ENCODE results near the gene SP110.

SP110 gene

GRCh38 chr2:230172852-230173251 lies 46.9 kb downstream of the SP110 start:
- H3K4me3 ChIP-seq = no peak overlapping the region
- H3K27ac ChIP-seq = no peak overlapping the region
- no peak for DNase-seq (ENCODE audit: low spot score)
- TF ChIP-seq, protein P1, sequence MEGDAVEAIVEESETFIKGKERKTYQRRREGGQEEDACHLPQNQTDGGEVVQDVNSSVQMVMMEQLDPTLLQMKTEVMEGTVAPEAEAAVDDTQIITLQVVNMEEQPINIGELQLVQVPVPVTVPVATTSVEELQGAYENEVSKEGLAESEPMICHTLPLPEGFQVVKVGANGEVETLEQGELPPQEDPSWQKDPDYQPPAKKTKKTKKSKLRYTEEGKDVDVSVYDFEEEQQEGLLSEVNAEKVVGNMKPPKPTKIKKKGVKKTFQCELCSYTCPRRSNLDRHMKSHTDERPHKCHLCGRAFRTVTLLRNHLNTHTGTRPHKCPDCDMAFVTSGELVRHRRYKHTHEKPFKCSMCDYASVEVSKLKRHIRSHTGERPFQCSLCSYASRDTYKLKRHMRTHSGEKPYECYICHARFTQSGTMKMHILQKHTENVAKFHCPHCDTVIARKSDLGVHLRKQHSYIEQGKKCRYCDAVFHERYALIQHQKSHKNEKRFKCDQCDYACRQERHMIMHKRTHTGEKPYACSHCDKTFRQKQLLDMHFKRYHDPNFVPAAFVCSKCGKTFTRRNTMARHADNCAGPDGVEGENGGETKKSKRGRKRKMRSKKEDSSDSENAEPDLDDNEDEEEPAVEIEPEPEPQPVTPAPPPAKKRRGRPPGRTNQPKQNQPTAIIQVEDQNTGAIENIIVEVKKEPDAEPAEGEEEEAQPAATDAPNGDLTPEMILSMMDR (IDR thresholded peaks at IDR 0.05) = no peak

GRCh38 chr2:230172156-230172555 lies 47.6 kb downstream of the SP110 start:
- H3K4me3 ChIP-seq = no peak overlapping the region
- no peak for DNase-seq (ENCODE audit: low spot score)
- H3K27ac ChIP-seq = no peak overlapping the region
- TF ChIP-seq, protein P1 (IDR thresholded peaks at IDR 0.05) = no peak

- Histone ChIP-seq H3K27ac (no peak overlapping the region), H3K4me3 (no peak overlapping the region)
- DNase-seq (ENCODE audit: low spot score) = no peak
- TF ChIP-seq, protein P1 (IDR thresholded peaks at IDR 0.05) = no peak
Measured at GRCh38 chr2:230170532-230170931, 49.3 kb downstream of the SP110 start.

DNA sequence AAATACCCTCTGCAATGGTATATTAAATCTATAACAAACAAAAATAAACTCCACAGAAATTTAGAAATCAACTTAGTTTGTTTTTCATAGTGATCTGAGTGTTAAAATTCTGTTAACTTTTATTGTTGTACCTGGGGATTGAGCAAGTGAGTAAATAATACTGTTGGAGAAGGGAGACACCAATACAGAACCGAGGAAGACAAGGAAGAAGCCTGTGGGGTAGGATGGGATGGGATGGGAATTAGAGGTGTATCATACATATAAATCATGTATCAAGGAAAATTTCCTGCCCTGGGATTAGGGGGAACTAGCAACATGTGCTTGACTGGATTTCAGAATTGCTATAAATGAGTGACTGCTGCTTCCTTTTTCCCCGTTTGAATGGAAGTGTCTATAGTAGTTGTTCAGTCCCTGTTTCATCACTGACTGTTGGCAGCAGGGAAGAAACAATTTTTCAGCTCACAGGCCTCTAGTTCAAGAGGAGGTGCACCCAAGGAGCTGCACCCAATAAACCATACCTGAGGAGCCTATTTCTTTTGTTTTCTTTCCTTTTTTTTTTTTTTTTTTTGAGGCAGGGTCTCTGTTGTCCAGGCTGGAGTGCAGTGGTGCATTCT lies 53.1 kb downstream of the SP110 start:
- TF ChIP-seq, protein P1 (IDR thresholded peaks at IDR 0.05) = no peak
- Histone ChIP-seq H3K4me3 (no peak overlapping the region), H3K27ac (no peak overlapping the region)
- DNase-seq (ENCODE audit: low spot score) = no peak

DNA sequence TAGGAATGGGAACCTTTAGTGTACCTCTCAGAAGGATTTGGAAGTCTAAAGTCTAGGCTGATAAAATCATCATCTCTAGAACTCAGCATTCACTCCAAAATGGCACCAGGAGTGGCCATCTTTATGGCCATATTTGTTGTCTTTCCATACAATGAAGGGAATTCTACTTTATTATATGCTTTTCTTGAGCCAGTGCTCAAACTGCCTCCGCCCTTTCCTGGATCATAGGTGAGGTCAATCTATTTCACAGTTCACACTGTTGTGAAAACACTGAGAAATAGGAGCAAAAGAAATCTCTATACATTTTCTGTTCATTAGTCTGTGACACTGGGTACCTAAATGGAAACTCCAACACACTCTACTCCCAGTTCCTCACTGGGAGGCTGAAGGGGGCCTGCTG lies 55.6 kb downstream of the SP110 start:
- Histone ChIP-seq H3K4me3 (no peak overlapping the region), H3K27ac (no peak overlapping the region)
- no peak for DNase-seq (ENCODE audit: low spot score)
- TF ChIP-seq, protein P1 (IDR thresholded peaks at IDR 0.05) = no peak

- Histone ChIP-seq H3K4me3 (no peak overlapping the region), H3K27ac (no peak overlapping the region)
- no peak for DNase-seq (ENCODE audit: low spot score)
- TF ChIP-seq, protein P1 (IDR thresholded peaks at IDR 0.05) = no peak
Measured at GRCh38 chr2:230162981-230163380, 56.8 kb downstream of the SP110 start.

DNA sequence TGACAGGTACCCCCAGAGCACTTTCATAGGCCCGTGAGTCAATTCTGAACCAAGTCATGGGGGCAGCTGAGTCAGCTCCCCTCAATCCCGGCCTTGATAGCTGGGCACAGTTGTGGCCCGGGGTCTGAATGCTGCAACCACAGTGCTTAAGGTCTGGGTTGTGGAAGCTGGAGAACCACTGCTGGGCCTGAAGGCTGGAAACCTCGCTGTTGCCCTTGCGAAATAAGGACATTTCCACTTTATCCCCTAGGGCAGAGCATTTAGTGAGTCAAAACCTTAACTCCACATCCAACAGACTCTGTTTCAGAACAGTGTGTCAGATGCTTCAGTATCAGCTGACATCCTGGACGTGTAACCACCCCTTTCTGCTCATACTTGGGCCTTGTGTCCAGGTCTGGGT lies 58.6 kb downstream of the SP110 start:
- TF ChIP-seq, protein P1 (IDR thresholded peaks at IDR 0.05) = no peak
- Histone ChIP-seq H3K27ac (no peak overlapping the region), H3K4me3 (no peak overlapping the region)
- DNase-seq (ENCODE audit: low spot score) = no peak
